HG03108 (cell line): ENCODE data around the gene RGS10.
A peak's percentile ranks its signal among the peaks of the same experiment; 100 is the strongest.

Experiments used
- ATAC-seq: cut with Tn5 transposase; IDR thresholded peaks from one replicate; pipeline ENCODE4 v1.9.1; 2021; ENCODE audit warnings: moderate library complexity; ENCODE audit not compliant: unreplicated experiment

Gene RGS10

DNA sequence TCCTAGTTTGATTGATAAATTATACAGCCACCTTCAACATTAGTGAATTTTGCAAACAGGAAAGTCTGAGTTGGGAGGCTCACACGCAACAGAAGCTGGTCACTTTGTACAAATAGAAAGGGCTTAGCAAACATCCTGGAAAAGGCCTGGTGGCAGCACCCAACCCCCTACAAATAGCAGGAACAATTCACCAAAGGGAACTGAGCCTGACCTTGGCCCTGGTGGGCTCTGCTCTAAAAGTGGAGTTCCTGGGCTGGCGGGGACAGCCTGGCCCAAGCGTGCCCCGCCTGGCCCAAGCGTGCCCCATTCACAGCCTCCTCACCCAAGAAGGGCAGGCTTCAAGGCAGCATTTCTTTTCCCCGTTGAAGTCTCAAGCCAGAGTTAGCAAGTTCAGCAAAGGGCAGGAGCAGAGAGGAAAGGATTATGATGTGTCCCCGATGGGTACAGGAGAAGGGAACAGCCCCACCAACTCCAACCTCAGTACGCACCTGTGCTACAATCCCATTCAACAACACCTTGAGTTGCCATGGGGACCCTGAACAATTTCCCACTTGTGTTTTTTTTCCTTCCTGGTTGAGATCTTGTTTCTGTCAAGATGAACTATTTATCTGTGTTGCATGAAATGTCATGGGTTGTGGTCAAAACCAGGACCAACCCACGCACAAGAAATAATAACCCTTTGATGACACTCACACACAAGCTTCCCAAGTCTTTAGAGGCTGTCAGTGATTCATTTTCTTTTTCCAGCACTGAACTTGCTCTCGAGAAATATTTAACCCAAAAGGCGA is 43.4 kb downstream of the RGS10 start:
- no peak for ATAC-seq

DNA sequence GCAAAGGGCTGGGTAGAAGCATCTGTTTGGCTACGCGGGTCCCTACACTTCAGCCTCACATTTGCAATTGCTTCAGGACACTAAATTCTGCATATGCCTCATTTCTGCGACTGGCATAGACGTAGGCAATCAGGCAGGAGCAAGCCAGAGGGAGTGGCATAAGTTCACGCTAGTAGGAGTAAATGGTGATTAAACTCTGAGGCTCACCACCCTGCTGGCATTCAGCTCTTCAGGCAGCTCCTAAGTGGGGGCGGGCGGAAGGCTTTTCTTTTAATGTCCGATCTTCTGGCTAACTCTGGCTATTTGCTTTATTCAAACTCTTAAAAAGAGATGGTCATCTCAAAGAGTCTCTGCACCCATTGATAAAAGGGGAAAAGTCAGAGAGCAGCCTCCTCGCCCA is 45.3 kb downstream of the RGS10 start:
- no peak for ATAC-seq

DNA sequence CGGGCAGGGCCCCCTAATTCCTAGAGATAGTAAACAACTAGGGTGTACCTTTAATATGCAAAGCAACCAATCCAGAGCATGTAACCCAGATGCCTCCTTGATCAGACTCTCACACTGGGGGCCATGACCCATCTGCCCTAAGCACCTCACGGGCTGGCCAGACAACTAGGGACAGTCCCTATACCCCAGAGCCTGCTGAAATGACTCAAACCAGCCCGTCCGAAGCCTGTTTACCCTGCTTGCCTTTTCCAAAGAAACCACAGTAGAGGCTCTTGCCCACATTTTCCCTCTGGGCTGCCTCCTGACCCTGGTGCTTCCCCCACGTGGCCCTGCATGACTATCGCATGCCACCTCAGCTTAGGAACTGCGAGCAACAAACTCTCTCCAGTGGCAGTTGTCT is 46.2 kb downstream of the RGS10 start:
- peak; percentile 91 for ATAC-seq

DNA sequence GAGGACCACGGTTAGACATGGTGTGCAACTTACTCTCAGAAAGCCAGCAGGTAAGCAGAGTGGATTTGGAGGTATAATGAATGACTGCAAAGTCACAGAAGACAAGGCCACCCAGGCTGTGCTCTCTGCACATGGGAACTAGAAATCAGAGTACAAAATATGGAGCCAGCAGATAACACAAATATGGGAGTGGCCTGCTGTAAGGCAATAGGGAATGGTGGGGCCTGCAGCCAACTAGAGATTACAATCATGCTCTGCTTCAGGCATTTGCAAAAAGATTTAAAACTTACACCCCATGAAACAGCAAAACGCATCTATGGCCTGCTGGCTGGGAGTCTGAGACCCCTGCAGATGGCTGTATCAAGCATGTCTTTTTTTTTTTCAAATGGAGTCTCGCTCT is 47.0 kb downstream of the RGS10 start:
- no peak for ATAC-seq

DNA sequence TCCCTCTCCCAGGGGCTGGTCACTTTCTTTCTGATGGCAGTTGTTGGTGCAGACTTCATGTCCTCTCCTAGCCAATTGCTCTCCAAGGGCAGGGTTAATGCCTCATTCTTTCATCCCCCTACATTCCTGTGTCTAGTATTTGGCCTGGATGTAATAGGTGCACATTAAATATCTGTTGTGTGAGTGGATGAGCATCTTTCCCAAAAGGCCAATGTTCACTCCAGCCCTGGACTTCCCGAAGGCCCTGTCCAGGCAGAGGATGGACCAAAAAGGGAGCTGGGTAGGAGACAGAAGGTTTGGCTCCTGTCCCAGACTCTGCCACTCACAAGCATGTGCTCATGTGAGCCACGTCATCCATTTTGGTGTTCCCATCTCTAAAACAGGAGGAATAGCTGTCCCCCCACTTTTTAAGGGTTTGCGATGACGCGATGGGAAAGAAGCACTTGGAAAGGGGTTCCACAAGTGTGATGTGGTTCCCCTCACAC is 47.5 kb downstream of the RGS10 start:
- ATAC-seq = no peak

DNA sequence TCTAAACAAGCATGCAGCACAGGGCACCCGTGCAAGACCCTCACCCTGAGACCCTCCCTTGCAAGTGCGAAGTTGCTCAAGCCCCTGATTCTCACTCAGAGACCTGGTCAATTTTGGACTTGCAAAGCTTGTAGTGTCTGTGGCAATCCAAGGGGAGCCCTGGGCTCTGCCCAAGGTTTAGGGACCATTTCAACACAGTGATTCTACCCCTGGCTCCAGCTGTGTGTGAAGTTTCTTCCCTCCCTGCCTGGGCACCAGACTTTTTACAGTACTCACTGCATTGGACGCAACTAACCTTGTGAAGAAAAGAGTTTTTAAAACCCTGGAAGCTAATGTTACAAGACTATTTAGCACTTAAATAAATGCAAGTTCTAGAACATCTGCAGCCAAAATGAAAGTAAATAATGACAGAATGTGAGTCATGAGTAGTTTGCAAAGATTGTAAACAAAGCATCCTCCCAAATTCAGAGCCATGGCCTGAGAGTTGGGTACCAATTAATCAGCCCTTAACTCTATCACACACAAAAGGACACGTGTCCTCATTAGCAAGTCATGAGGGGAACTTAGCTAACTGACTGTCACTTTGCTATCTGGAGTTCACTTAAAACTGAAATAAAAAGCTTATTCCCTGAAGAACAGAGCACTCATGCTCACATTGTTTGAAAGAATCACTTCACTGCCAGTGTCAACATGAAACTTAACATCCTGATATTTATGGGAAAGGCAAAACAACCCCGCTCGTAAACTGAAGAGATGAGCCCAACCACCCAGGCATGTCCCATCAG is 48.1 kb downstream of the RGS10 start:
- ATAC-seq = no peak

DNA sequence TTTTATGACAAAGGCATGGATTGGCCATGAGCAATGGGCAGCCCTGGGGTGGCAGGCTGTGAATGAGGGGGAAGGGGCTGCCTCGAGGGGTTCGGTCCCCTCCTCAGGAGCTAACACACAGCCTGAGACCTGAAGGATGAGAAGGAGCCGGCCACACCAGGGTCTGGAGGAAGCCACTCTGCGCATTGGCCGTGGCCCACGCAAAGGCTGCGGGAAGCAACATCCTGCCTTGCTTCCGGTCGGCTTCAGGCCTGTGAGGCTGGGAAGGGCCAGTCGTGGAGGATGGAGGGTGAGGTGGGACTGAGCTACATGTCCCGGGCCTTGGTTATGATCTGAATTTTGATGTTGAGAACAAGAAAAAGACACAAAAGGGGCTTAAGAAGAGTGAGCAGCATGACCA is 49.4 kb downstream of the RGS10 start:
- no peak for ATAC-seq

DNA sequence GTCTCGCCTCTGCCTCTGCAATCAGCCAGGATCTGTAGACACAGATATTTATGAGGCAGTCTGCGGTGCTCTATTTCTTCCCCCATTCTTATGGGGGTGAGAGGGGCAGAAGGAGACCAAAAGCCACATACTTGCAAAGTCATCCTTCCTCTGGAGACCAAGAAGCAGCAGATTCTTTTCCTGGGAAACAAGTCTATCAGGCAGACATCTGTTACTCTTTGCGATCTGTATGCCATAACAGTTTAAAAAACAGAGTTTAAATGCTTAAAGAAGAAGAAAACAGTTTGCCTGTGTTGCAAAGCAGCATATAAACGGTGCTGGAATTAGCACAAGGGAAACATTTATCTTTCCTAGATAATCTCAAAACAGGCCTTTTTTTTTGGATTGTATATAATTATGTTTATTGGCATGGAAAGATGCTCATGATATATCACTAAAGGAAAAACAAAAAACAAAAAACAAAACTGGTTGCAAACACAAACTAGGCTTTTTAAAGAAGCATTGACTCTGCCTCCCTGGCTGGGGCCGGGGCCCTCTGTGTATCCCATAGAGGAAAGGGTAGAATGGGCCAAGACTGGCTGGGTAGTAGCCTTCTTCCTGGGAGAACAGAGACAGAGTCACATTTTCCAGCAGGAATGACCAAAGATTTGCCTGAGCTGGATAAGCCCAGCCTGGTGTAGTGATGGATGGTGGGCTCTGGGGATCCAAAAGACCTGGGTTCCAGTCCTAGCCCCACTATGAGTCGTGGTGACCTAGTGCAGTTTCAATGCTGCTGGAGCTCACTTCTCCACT is 50.4 kb downstream of the RGS10 start:
- no peak for ATAC-seq

DNA sequence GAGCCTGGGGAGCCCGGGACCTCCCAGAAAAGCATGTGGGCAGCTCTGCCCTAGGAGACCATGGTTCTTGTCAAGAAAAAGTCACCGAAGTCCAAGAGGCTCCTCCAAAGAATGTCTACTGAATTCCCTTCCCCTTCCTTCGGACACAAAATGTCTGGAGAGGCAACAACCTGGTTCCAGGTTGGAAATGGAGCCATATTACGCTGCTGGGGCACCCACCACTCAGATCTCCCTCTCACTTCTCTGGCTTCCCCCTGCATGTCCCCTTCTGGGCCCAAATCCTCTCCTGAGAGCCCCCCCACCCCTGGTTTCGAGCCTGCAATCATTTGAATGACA is 52.6 kb downstream of the RGS10 start:
- ATAC-seq = no peak

DNA sequence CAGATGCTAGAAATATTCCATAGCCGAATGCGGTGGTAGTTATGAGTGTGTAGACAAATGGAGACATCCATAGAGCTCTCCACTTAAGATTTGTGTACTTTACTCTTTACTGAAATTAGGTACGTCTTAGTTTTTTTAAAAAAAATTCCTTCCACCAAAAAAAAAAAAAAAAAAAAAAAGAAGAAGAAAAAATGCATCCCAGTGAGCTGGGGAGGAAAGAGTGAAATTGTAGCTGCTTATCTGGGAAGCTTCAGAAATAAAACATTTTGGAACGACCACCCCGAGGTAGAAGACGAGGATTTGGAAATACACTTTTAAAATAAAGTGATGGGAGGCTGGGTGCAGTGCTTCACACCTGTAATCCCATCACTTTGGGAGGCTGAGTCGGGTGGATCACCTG is 53.8 kb downstream of the RGS10 start:
- no peak for ATAC-seq

DNA sequence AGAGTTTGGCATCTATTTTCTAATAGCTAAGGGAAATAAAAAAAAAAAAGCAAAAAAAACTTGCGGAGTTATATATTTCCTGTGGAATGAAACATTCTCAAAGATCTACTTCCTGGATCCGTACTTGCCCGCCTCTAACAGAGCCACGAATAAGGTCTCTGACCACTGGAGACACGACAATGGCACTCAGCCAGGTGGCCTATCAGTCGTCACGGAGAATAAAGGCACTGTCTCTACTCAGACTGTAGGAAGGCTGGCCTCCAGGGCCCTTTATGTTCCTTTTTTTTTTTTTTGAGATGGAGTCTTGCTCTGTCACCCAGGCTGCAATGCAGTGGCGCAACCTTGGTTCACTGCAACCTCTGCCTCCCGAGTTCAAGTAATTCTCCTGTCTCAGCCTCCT is 58.7 kb downstream of the RGS10 start:
- no peak for ATAC-seq

DNA sequence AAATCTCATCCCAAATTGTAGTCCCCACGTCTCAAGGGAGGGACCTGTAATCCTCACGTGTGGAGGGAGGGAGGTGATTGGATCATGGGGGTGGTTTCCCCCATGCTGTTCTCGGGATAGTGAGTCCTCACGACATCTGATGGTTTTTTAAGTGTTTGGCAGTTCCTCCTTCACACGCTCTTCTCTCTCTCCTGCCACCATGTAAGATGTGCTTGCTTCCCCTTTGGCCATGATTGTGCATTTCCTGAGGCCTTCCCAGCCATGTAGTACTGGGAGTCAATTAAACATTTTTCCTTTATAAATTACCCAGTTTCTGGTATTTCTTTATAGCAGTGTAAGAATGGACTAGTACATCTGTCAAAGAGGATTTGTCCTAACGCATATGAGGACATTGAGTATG is 59.5 kb downstream of the RGS10 start:
- ATAC-seq = no peak

DNA sequence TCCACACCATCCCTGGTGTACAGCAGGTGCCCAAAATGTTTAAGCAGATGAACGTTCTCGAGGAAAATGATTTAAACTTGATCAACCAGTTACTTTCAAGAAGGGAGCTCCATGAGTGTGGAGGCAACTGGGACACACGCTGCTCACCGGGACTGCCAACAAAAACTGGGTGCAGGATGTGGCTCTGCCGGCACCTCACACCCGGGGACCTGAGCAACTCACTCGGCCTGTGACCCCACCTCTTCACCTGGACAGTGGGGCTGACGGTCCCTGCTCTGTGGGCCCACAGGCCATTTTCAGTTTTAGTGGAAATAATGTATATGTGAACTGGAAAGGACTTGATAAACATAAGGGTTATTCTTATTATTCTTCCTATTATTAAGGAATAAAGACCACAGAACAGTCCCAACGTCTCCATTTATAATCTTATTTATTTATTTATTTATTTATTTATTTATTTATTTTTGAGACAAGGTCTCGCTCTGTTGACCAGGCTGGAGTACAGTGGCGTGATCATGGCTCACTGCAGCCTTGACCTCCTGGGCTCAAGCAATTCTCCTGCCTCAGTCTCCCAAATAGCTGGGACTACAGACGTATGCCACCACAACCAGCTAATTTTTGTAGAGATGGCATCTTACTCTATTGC is 60.6 kb downstream of the RGS10 start:
- ATAC-seq = no peak

DNA sequence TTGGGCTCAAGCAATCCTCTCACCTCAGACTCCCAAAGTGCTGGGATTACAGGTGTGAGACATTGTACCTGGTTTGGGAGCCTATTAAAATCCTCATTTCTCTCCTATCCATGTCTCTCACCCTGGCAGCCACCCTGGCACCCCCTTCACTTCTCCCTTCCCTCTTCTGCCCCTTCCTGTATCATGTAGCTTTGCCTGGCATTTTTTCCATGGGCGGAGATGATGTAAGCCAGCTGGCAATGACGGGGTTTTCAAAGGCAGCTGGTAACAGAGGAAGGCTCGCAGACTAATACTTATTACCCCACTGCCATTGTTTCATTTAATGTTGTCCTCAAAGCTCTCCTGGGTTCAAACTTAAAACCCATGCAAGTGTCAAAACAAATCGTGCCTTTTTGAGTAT is 61.9 kb downstream of the RGS10 start:
- ATAC-seq = no peak

DNA sequence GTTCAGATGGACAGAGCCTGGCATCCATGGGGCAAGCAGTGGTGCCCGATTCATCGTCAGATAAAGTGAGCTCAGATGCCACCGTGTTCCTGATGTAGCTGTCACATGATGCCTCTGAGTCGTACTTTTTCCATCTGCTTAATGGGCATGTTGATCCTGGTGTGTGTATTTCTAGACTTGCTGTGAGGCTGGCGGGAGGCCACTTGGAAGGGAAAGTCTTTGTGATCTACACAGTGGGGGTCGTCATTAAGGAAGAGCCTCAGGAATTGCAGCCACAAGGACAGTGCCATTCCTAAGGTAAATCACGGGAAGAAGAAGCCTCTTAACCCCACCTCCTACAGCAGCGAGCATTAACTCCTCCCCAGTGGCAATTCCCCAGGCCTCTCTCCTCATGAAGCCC is 63.0 kb downstream of the RGS10 start:
- no peak for ATAC-seq

DNA sequence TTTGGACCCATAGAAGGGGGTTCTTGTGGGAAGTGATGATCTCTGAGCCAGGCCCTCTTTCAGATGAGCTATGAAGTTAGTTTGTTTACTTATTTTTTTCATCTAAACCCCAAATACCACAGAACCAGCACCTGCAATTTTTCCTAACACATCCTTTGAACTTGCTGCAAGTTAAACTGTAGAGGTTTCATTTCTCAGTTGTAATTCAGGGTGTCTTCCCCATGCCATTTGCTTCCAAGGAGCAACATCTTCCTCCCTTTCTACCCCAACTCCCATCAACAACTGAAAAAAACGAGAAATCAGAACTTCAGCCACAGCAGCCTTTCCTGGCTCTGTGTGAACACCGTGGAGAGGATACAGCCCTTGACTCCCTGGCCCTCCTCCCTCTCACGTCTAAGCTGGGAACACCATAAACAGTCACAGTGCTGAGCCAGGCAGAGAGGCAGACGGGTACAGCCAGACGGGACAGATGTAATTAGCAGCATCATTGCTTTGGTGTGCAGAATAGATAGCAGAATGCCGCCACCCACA is 63.6 kb downstream of the RGS10 start:
- no peak for ATAC-seq

DNA sequence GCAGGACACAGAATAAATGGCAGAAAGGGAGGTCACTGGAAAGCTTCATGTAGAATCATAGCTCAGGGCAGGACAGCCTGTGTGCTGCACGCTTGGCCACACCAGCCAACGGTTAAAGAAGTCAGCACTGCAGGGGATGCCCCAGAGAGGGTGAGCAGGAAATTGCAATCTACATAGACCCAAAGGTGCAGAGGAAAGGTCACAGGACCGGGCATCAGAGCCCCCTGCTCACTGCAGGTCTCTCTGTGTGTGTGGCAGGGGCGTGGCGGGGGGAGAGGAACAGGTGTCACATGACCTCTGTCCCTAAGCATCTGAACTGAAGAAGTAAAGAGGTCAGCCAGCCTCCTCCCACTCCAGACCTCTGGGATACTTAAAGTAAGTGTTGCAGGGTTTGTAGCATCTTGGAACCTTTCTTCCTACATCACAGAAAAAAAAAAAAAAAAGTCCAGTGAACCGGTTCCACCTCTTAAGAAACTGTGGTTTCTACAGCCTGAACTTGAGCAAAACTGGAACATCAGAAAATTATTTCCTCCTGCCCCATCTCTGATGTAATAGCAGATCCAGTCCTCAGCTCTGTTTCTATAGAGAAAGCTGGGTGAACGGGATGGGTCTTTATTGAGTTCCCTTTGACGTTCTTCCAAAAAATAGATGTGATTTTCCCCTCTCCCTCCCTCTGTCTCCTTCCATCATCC is 64.3 kb downstream of the RGS10 start:
- peak; percentile 87 for ATAC-seq

DNA sequence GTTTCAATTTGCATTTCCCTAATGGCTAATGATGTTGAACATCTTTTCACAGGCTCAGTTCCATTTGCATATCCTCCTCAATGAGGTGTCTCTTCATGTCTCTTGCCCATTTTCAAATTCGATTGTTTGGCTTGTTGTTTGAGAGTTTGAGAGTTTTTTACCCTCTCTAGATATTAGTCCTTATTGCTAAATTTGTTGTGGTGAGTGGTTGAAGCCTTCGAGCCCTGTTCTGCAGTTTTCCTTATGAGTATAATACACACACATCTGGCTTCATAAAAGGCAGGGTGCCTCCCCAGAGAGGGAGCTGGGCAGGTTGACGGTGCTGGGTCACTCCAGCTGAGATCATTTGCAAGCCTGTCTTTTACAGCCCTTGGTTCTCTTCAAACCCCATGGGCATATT is 65.1 kb downstream of the RGS10 start:
- ATAC-seq = peak; percentile 57

DNA sequence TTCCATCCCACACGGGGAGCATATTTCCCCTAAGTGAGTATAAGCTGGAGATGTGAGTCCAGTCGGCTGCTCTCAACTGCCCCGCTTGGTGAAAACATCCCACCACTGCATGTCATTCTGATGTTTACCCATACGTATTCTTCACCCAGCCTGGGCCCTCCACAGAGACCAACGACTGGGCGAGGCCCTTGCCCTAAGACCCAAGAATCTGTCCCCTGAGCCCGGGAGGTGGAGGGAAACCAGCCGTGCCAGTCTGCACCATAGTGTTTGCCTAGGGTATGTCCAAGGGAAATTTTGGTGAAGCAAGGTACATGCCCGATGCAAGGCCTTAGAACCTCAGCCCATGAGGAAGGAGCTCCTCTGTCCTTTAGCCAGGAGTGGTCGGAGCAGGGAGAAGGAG is 67.9 kb downstream of the RGS10 start:
- ATAC-seq = no peak

DNA sequence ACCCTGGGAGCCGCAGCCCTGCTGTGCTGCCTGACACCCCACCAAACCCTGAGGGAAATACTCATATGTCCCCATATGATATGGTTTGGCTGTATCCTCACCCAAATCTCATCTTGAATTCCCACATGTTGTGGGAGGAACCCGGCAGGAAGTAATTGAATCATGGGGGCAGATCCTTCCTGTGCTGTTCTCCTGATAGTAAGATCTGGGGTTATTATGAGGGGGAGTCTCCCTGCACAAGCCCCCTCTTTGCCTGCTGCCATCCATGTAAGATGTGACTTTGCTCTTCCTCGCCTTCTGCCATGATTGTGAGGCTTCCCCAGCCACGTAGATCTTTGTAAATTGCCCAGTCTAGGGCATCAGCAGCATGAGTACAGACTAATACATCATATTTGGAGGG is 68.7 kb downstream of the RGS10 start:
- no peak for ATAC-seq
